Activated CD8-positive, alpha-beta T cell treated with anti-CD3 and anti-CD28 coated beads for 36 hours (primary cell): ENCODE results near the gene TPST1. TPM values are rescaled to one million over a fixed set of nuclear protein-coding genes. Genes with fewer than 3 reads are reported as not detected.

Experiments
- ATAC-seq: fragments of 200-7000 bp; cut with Tn5 transposase; one replicate; pipeline ENCODE4 v1.10.0; 2021; ENCODE audit warnings: mild to moderate bottlenecking, moderate library complexity
- CTCF ChIA-PET: fragments of 350-600 bp; sonication (Branson Sonifier 250); formaldehyde crosslinking; loops from one replicate; lab custom pipeline; 2021; ENCODE audit warnings: antibody characterized with exemption; lab: Charles Lee
- POLR2A ChIA-PET: fragments of 350-600 bp; sonication (Branson Sonifier 250); formaldehyde crosslinking; loops from one replicate; lab custom pipeline; 2021; ENCODE audit warnings: antibody characterized with exemption; lab: Charles Lee
- DNase-seq: peaks from one replicate; pipeline ENCODE4 v3.0.0-alpha.2; 2020
- H3K27ac Mint-ChIP-seq: one replicate; pipeline ENCODE4 v1.8.0; 2021; ENCODE audit warnings: mild to moderate bottlenecking, mixed read lengths
- H3K27me3 Mint-ChIP-seq: one replicate; pipeline ENCODE4 v1.8.0; 2021; ENCODE audit warnings: mixed read lengths
- H3K36me3 Mint-ChIP-seq: one replicate; pipeline ENCODE4 v1.8.0; 2021; ENCODE audit warnings: low read depth, mixed read lengths
- H3K4me1 Mint-ChIP-seq: one replicate; pipeline ENCODE4 v1.8.0; 2021; ENCODE audit warnings: low read depth, mixed read lengths
- H3K4me3 Mint-ChIP-seq: one replicate; pipeline ENCODE4 v1.8.0; 2021; ENCODE audit warnings: mild to moderate bottlenecking, moderate library complexity, mixed read lengths
- H3K9me3 Mint-ChIP-seq: one replicate; pipeline ENCODE4 v1.8.0; 2021; ENCODE audit warnings: mixed read lengths
- CTCF ChIP-seq: fragments of 200-600 bp; IDR thresholded peaks from one replicate; pipeline ENCODE4 v1.8.0; 2022; ENCODE audit warnings: antibody characterized with exemption, mild to moderate bottlenecking
- intact Hi-C: fragments of 100-400 bp; cut with micrococcal nuclease; formaldehyde crosslinking; loops from one replicate; pipeline ENCODE4 v1.10.0; 2022
- total RNA-seq, 2 experiments: library from RNA; stranded (reverse); gene quantifications; one replicate each; pipeline ENCODE4 v1.2.3, GENCODE V29; 2021

The TPST1 gene
- total RNA-seq, 2 experiments from 2014 or later = 2.4 TPM

GRCh38 chr7:66331883-66332282 lies 126.7 kb downstream of the TPST1 start:
- no peak for TF ChIP-seq CTCF
- Mint-ChIP-seq H3K36me3 (peaks cover 9% of the 10 kb centered on the region), H3K27me3 (no peaks in the 10 kb centered on the region), H3K9me3 (peaks cover 13% of the 10 kb centered on the region), H3K4me1 (no peaks in the 10 kb centered on the region), H3K4me3 (no peak overlapping the region), H3K27ac (no peak overlapping the region)
- ChIA-PET POLR2A (no interaction called here), CTCF (no interaction called here)
- intact Hi-C loops = no loop called here
- ATAC-seq (no peak), DNase-seq (no peak)

GRCh38 chr7:66333443-66333842 lies 128.3 kb downstream of the TPST1 start:
- H3K27me3 Mint-ChIP-seq = no peaks in the 10 kb centered on the region
- CTCF ChIA-PET = no interaction called here
- H3K4me1 Mint-ChIP-seq = no peaks in the 10 kb centered on the region
- intact Hi-C loops = no loop called here
- peaks cover 15% of the 10 kb centered on the region for H3K9me3 Mint-ChIP-seq
- POLR2A ChIA-PET = no interaction called here
- no peak overlapping the region for H3K27ac Mint-ChIP-seq
- no peak for ATAC-seq
- DNase-seq = no peak
- H3K4me3 Mint-ChIP-seq = no peak overlapping the region
- TF ChIP-seq CTCF = no peak
- peaks cover 9% of the 10 kb centered on the region for H3K36me3 Mint-ChIP-seq

- peaks cover 21% of the 10 kb centered on the region for H3K9me3 Mint-ChIP-seq
- no peak for DNase-seq
- no peak for ATAC-seq
- H3K4me1 Mint-ChIP-seq = no peaks in the 10 kb centered on the region
- H3K27ac Mint-ChIP-seq = no peak overlapping the region
- intact Hi-C loops = no loop called here
- peaks cover 13% of the 10 kb centered on the region for H3K36me3 Mint-ChIP-seq
- H3K4me3 Mint-ChIP-seq = no peak overlapping the region
- no peak for TF ChIP-seq CTCF
- CTCF ChIA-PET = no interaction called here
- H3K27me3 Mint-ChIP-seq = no peaks in the 10 kb centered on the region
- POLR2A ChIA-PET = no interaction called here
These were observed 130.2 kb downstream of the TPST1 start for GRCh38 chr7:66335318-66335717.

- ChIA-PET POLR2A (no interaction called here), CTCF (no interaction called here)
- intact Hi-C loops = no loop called here
- Mint-ChIP-seq H3K36me3 (peaks cover 13% of the 10 kb centered on the region), H3K4me1 (no peaks in the 10 kb centered on the region), H3K27me3 (no peaks in the 10 kb centered on the region), H3K27ac (no peak overlapping the region), H3K9me3 (peaks cover 21% of the 10 kb centered on the region), H3K4me3 (no peak overlapping the region)
- no peak for TF ChIP-seq CTCF
- DNase-seq = no peak
- no peak for ATAC-seq
These were observed 131.6 kb downstream of the TPST1 start for GRCh38 chr7:66336760-66337159.

- peaks cover 13% of the 10 kb centered on the region for H3K36me3 Mint-ChIP-seq
- no peaks in the 10 kb centered on the region for H3K4me1 Mint-ChIP-seq
- no peak overlapping the region for H3K27ac Mint-ChIP-seq
- DNase-seq = no peak
- no peaks in the 10 kb centered on the region for H3K27me3 Mint-ChIP-seq
- no peak overlapping the region for H3K4me3 Mint-ChIP-seq
- ChIA-PET POLR2A (no interaction called here), CTCF (no interaction called here)
- no peak for ATAC-seq
- intact Hi-C loops = no loop called here
- peaks cover 21% of the 10 kb centered on the region for H3K9me3 Mint-ChIP-seq
- TF ChIP-seq CTCF = no peak
These were observed 134.0 kb downstream of the TPST1 start for GRCh38 chr7:66339141-66339540.
